PC-3 (cell line): Measurements from ENCODE around the gene PDLIM5.

ENCODE experiments used
- CTCF ChIP-seq: fragments of 300-600 bp; sonication (generic); conservative IDR thresholded peaks from 2 replicates; pipeline ENCODE4 v1.5.1; 2017; ENCODE audit warnings: antibody characterized with exemption, low read depth, mild to moderate bottlenecking, low read length
- EZH2 ChIP-seq: fragments of 300-600 bp; sonication (generic); IDR thresholded peaks from one replicate; pipeline ENCODE4 v1.6.1; 2017; ENCODE audit warnings: antibody characterized with exemption, mild to moderate bottlenecking, low read length; ENCODE audit not compliant: unreplicated experiment

GRCh38 chr4:94603170-94603747 lies 151.5 kb downstream of the PDLIM5 start:
- TF ChIP-seq CTCF, result no peak
- no peak for TF ChIP-seq EZH2
